Kidney (tissue), 14 donors: ENCODE data around the gene ARHGEF10L. TPM values are rescaled to one million over a fixed set of nuclear protein-coding genes. Genes with fewer than 3 reads are reported as not detected.

ENCODE experiments used
- DNase-seq, 5 donors: peaks; one replicate each; pipeline ENCODE4 v3.0.0-alpha.2; 2013 to 2020
- FAIRE-seq: peaks from 2 replicates; lab custom pipeline; 2012; peaks lifted over from hg19 to GRCh38; lab: Jason Lieb, UNC
- H3K27ac ChIP-seq, 2 donors: one replicate each; pipeline ENCODE4 v1.7.0; 2013; ENCODE audit warnings: low read depth in 2 of 2, low read length in 2 of 2, inconsistent platforms in 1 of 2
- H3K27me3 ChIP-seq: one replicate; pipeline ENCODE4 v1.7.1; 2013; ENCODE audit warnings: low read length, inconsistent platforms; ENCODE audit not compliant: control insufficient read depth, insufficient read depth
- H3K36me3 ChIP-seq, 3 donors: one replicate each; pipeline versions ENCODE4 v1.7.0 to v1.7.1; 2013; ENCODE audit warnings: low read length in 3 of 3, control low read depth in 1 of 3, inconsistent platforms in 1 of 3; ENCODE audit not compliant: insufficient read depth in 3 of 3, control insufficient read depth in 2 of 3
- H3K4me1 ChIP-seq, 3 donors: one replicate each; pipeline versions ENCODE4 v1.7.0 to v1.7.1; 2013; ENCODE audit warnings: low read length in 3 of 3, inconsistent platforms in 1 of 3, low read depth in 1 of 3; ENCODE audit not compliant: control insufficient read depth in 2 of 3, insufficient read depth in 2 of 3
- H3K4me3 ChIP-seq, 3 donors: one replicate each; pipeline versions ENCODE4 v1.7.0 to v1.8.1; 2013; ENCODE audit warnings: low read length in 3 of 3, control low read depth in 1 of 3, inconsistent platforms in 1 of 3
- H3K9ac ChIP-seq, 3 donors: one replicate each; pipeline versions ENCODE4 v1.7.0 to v1.7.1; 2013; ENCODE audit warnings: low read length in 3 of 3, control low read depth in 1 of 3, inconsistent platforms in 1 of 3
- H3K9me3 ChIP-seq, 3 donors: one replicate each; pipeline versions ENCODE4 v1.7.0 to v1.7.1; 2013; ENCODE audit warnings: low read length in 3 of 3, control low read depth in 1 of 3, inconsistent platforms in 1 of 3; ENCODE audit not compliant: control insufficient read depth in 2 of 3, insufficient read depth in 1 of 3
- intact Hi-C: fragments of 100-400 bp; cut with DNase I; formaldehyde crosslinking; loops from one replicate; pipeline ENCODE4 v1.11.1; 2022
- polyA plus RNA-seq: library from polyadenylated mRNA; stranded (reverse); fragments of 350-450 nt; fragmentation: Illumina TruSeq; extraction: RNeasy Lipid Tissue Mini Kit (QIAGEN cat#74804); gene quantifications from one replicate; pipeline ENCODE4 v1.2.3, GENCODE V29; 2014; ENCODE audit warnings: low read depth, low replicate concordance; ENCODE audit not compliant: insufficient read depth
- total RNA-seq: library from RNA; stranded (reverse); fragmentation: NEBNext Ultra II Directional; extraction: Animal tissue kit (Norgen Biotek cat#: 25700); gene quantifications from one replicate; pipeline ENCODE4 v1.2.1, GENCODE V29; 2021
- TF ChIP-seq, protein P1 (sequence below): IDR thresholded peaks from 3 replicates; pipeline ENCODE4 v1.5.1; 2012; ENCODE audit warnings: mild to moderate bottlenecking, moderate library complexity, borderline replicate concordance; ENCODE audit not compliant: insufficient read depth; ENCODE audit errors: extremely low read depth
- donor health status: control.
- donor health status: control.
- donor health status: control.
- donor health status: control.
- donor health status: control.
- donor health status: DM: yes; HTN: yes; CAD: no.
- donor health status: Normal renal cell carcinoma (clear cell type).

The ARHGEF10L gene
- total and polyA plus RNA-seq, 2 donors from 2014 or later: 40.8 to 91.9 TPM

GRCh38 chr1:17494114-17494729 lies 45.3 kb upstream of the ARHGEF10L start:
- Histone ChIP-seq H3K4me1 (no peaks in the 10 kb centered on the region), H3K4me3 (no peak overlapping the region), H3K36me3 (no peaks in the 10 kb centered on the region), H3K27me3 (no peaks in the 10 kb centered on the region), H3K9ac (no peak overlapping the region), H3K27ac (no peak overlapping the region), H3K9me3 (no peaks in the 10 kb centered on the region)
- intact Hi-C loops: no loop called here
- TF ChIP-seq, protein P1, sequence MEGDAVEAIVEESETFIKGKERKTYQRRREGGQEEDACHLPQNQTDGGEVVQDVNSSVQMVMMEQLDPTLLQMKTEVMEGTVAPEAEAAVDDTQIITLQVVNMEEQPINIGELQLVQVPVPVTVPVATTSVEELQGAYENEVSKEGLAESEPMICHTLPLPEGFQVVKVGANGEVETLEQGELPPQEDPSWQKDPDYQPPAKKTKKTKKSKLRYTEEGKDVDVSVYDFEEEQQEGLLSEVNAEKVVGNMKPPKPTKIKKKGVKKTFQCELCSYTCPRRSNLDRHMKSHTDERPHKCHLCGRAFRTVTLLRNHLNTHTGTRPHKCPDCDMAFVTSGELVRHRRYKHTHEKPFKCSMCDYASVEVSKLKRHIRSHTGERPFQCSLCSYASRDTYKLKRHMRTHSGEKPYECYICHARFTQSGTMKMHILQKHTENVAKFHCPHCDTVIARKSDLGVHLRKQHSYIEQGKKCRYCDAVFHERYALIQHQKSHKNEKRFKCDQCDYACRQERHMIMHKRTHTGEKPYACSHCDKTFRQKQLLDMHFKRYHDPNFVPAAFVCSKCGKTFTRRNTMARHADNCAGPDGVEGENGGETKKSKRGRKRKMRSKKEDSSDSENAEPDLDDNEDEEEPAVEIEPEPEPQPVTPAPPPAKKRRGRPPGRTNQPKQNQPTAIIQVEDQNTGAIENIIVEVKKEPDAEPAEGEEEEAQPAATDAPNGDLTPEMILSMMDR: peak; percentile 90
- no peak for FAIRE-seq
- peak in 4 of 5 donors; percentile 48 to 88 (median 60) for DNase-seq

- DNase-seq (no peak), FAIRE-seq (no peak)
- Histone ChIP-seq H3K9me3 (no peaks in the 10 kb centered on the region), H3K4me3 (no peak overlapping the region), H3K4me1 (no peaks in the 10 kb centered on the region), H3K27me3 (no peaks in the 10 kb centered on the region), H3K9ac (no peak overlapping the region), H3K27ac (no peak overlapping the region), H3K36me3 (no peaks in the 10 kb centered on the region)
- intact Hi-C loops: loop anchor here (5.0 kb wide), 1 partner anchor 116 kb away; no protein-coding TSS in a partner anchor
- TF ChIP-seq, protein P1: no peak
Measured at GRCh38 chr1:17496419-17496818, 43.1 kb upstream of the ARHGEF10L start.

DNA sequence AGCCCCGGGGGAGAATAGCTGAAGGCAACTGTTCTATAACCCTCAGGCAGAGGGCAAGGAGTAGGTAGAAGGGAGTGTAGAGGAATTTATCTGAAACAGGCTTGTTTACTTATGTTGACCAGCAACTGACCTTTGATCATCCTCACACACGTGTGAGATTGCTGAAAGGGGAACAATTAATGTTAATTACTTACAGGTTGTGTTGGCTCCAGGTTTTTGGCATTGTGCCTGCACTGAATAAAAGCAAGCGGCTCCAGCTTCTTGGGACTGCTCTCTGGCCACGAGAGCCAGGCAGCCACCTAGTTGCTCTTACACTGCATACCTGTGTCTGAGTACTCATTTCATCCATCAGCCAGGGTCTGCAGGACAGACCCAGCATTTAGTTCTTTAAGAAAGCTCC lies 41.3 kb upstream of the ARHGEF10L start:
- no peak overlapping the region for H3K4me3 ChIP-seq
- intact Hi-C loops: loop anchor here (5.0 kb wide), 1 partner anchor 114 kb away; no protein-coding TSS in a partner anchor

More for the DNA sequence above, 41.3 kb upstream of the ARHGEF10L start:
- no peak for DNase-seq
- FAIRE-seq: no peak
- no peaks in the 10 kb centered on the region for H3K27me3 ChIP-seq
- TF ChIP-seq, protein P1: no peak
- H3K36me3 ChIP-seq: no peaks in the 10 kb centered on the region
- no peak overlapping the region for H3K9ac ChIP-seq
- H3K4me1 ChIP-seq: peaks cover 0 to 10% (median 6%) of the 10 kb centered on the region in 3 donors
- H3K9me3 ChIP-seq: no peaks in the 10 kb centered on the region
- no peak overlapping the region for H3K27ac ChIP-seq
